Ovary (tissue), 9 donors: ENCODE data around the gene NYAP1. TPM values are rescaled to one million over a fixed set of nuclear protein-coding genes. Genes with fewer than 3 reads are reported as not detected.

Experiments
- DNase-seq, 5 donors: peaks; one replicate each; pipeline ENCODE4 v3.0.0-alpha.2; 2019 to 2020
- H3K27ac ChIP-seq, 2 donors: fragments of 200-600 bp; one replicate each; pipeline versions ENCODE4 v1.5.1 to v1.8.0; 2019 to 2022
- H3K27me3 ChIP-seq: fragments of 200-600 bp; one replicate; pipeline ENCODE4 v1.8.0; 2022
- H3K36me3 ChIP-seq: fragments of 200-600 bp; sonication (generic); one replicate; pipeline ENCODE4 v1.5.1; 2019
- H3K4me1 ChIP-seq: one replicate; pipeline ENCODE4 v1.8.1; 2013; ENCODE audit warnings: mild to moderate bottlenecking, moderate library complexity; ENCODE audit not compliant: insufficient read depth
- H3K4me3 ChIP-seq: fragments of 200-600 bp; sonication (generic); one replicate; pipeline ENCODE4 v1.5.1; 2017
- H3K9me3 ChIP-seq, 2 donors: fragments of 200-600 bp in 1 of 2; sonication (generic) in 1 of 2; one replicate each; pipeline versions ENCODE4 v1.5.1 to v1.8.1; 2013 to 2019; ENCODE audit warnings: mild to moderate bottlenecking in 1 of 2, moderate library complexity in 1 of 2
- EP300 ChIP-seq: sonication (generic); formaldehyde crosslinking; IDR thresholded peaks from one replicate; pipeline ENCODE4 v1.6.1; 2017; ENCODE audit warnings: antibody characterized with exemption
- POLR2A ChIP-seq: fragments of 450-650 bp; IDR thresholded peaks from one replicate; pipeline ENCODE4 v1.6.1; 2017; ENCODE audit warnings: antibody characterized with exemption, mild to moderate bottlenecking, moderate library complexity
- WGBS, 3 donors: extraction: QIAGEN DNeasy Blood & Tissue Kit in 1 of 3; methylation state at CpG; one replicate each; pipeline versions ENCODE4 v1.1.5 to v1.1.7; 2013 to 2017; 5-methylcytosine and 5-hydroxymethylcytosine counted together
- intact Hi-C, 4 donors: fragments of 100-400 bp; cut with DNase I; formaldehyde crosslinking; loops; one replicate each; pipeline versions ENCODE4 v1.11.0 to v1.15.1; 2022 to 2023
- polyA plus RNA-seq, 2 donors: library from polyadenylated mRNA; stranded (reverse); fragments of 200-250 nt in 1 of 2; fragments of 350-450 nt in 1 of 2; fragmentation: Illumina TruSeq in 1 of 2; extraction: RNeasy Lipid Tissue Mini Kit (QIAGEN cat#74804) in 1 of 2; gene quantifications; one replicate each; pipeline ENCODE4 v1.2.3, GENCODE V29; 2013 to 2014
- total RNA-seq, 7 donors: library from RNA; depleted of rRNA in 2 of 7; stranded (reverse); fragments of >200 nt in 2 of 7; fragmentation: NEBNext Ultra II Directional in 3 of 7; extraction: Animal tissue kit (Norgen Biotek cat#: 25700) in 3 of 7; gene quantifications; one replicate each; pipeline versions ENCODE4 v1.1.0 to v1.2.4, GENCODE V29; 2016 to 2023
- TF ChIP-seq, protein P1 (sequence below), 3 donors: fragments of 450-650 bp in 2 of 3; fragments of 200-600 bp in 1 of 3; IDR thresholded peaks; one replicate each; pipeline versions ENCODE4 v1.5.1 to v1.8.0; 2016 to 2022; ENCODE audit warnings: antibody characterized with exemption in 3 of 3, mild to moderate bottlenecking in 1 of 3
- donor health status: DM: no; HTN: no; CAD: no; lungs with moderate emphysema.
- donor health status: DM: no; HTN: no; CAD: no.
- donor health status: Bipolar disorder and iron deficiency.
- donor health status: DM: yes; HTN: yes; CAD: no.
- donor health status: DM: no; HTN: no; CAD: no.
- donor health status: DM: yes; HTN: yes; CAD: no.

The NYAP1 gene
- total and polyA plus RNA-seq, 9 donors: 0.28 to 10.1 (median 6.8) TPM

DNA sequence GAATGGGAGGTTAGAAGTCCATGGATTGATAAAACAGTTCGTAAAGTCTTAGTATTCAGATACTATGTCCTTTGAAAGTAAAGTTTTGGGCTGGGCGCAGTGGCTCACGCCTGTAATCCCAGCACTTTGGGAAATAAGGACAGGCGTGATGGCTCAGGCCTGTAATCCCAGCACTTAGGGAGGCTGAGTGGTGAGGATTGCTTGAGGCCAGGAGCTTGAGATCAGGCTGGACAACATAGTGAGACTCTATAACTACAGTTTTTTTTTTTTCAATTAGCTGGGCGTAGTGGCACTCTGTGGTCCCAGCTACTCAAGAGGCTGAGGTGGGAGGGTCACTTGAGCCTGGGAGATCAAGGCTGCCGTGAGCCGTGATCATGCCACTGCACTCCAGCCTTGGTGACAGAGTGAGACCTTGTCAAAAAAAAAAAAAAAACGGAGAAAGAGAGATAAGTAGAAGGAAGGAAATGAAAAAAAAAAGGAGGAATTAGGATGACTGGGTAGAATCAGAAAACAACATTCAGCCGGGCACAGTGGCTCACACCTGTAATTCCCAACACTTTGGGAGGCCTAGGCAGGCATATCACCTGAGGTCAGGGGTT is 29.6 kb downstream of the NYAP1 start:
- intact Hi-C loops: no loop called here
- TF ChIP-seq, protein P1, sequence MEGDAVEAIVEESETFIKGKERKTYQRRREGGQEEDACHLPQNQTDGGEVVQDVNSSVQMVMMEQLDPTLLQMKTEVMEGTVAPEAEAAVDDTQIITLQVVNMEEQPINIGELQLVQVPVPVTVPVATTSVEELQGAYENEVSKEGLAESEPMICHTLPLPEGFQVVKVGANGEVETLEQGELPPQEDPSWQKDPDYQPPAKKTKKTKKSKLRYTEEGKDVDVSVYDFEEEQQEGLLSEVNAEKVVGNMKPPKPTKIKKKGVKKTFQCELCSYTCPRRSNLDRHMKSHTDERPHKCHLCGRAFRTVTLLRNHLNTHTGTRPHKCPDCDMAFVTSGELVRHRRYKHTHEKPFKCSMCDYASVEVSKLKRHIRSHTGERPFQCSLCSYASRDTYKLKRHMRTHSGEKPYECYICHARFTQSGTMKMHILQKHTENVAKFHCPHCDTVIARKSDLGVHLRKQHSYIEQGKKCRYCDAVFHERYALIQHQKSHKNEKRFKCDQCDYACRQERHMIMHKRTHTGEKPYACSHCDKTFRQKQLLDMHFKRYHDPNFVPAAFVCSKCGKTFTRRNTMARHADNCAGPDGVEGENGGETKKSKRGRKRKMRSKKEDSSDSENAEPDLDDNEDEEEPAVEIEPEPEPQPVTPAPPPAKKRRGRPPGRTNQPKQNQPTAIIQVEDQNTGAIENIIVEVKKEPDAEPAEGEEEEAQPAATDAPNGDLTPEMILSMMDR (IDR thresholded peaks at IDR 0.05): no peak
- TF ChIP-seq POLR2A (no peak), EP300 (no peak)
- H3K4me3 ChIP-seq: no peak overlapping the region
- 87 to 90% (median 88%) methylated on average over 9 of the region's 9 CpGs for WGBS, 3 donors
- DNase-seq: no peak
- no peaks in the 10 kb centered on the region for H3K27me3 ChIP-seq
- no peaks in the 10 kb centered on the region for H3K9me3 ChIP-seq
- no peaks in the 10 kb centered on the region for H3K36me3 ChIP-seq
- no peak overlapping the region for H3K27ac ChIP-seq
- peaks cover 5% of the 10 kb centered on the region for H3K4me1 ChIP-seq

DNA sequence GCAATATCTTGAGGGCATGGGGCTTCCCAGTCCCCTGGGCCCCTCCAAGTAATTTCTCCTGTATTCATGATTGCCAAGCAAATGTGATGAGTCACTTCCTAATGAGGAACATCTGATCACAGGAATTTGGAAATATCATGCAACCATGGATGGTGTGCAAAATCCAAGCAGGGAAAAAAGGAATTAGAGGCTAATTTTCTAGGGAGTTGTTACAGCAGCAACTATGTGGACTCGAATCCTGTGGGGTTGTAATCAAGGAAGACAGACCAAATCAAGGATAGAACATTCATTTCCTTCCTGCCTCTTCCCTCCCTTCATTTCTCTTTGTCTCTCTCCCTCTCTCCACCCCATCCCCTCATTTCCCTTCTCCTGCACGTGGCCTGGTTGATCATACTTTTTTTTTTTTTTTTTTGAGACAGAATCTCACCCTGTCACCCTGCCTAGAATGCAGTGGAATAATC is 31.4 kb downstream of the NYAP1 start:
- TF ChIP-seq EP300 (no peak), POLR2A (no peak)
- TF ChIP-seq, protein P1 (IDR thresholded peaks at IDR 0.05): no peak
- H3K36me3 ChIP-seq: no peaks in the 10 kb centered on the region
- H3K4me3 ChIP-seq: no peak overlapping the region
- intact Hi-C loops: no loop called here
- no peaks in the 10 kb centered on the region for H3K9me3 ChIP-seq
- DNase-seq: no peak
- no peaks in the 10 kb centered on the region for H3K27me3 ChIP-seq
- WGBS, 3 donors: 2 to 8% (median 3%) methylated on average over 2 of the region's 2 CpGs
- H3K4me1 ChIP-seq: peaks cover 2% of the 10 kb centered on the region
- H3K27ac ChIP-seq: no peak overlapping the region

DNA sequence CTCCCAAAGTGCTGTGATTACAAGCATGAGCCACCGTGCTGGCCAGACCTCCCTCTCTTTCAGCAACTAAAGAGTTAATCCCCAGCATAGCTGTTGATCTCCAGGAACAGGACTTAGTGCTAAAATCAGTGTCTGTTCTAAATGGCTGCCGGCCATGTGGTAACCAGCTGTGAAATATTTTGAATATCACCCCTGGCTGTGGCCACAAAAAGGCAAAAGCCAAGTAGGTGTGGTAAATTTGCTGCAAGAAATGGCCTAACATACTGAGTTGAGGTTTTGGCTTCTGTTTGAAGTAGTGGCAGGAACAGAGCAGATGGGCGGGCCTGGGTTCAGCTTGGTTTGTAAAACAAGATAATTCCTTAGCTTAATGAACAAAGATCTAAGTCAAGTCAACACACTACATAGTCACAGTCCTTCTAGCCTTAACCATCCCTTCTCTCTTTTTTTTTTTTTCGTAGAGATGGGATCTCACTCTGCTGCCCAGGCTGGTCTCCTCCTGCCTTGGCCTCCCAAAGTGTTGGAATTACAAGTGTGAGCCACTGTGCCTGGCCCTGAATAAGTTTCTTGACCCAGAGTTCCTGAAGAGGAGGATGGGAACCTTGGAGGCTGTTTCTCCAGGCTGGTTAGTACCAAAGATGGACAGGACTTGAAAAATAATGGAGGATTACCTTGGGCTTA is 32.5 kb downstream of the NYAP1 start:
- Histone ChIP-seq H3K27ac (no peak overlapping the region), H3K4me1 (peaks cover 2% of the 10 kb centered on the region), H3K27me3 (no peaks in the 10 kb centered on the region), H3K36me3 (no peaks in the 10 kb centered on the region), H3K9me3 (no peaks in the 10 kb centered on the region), H3K4me3 (no peak overlapping the region)
- peak in 4 of 5 donors; percentile 33 to 59 (median 40) for DNase-seq
- intact Hi-C loops: no loop called here
- whole genome bisulfite sequencing, 3 donors: 9 to 15% (median 13%) methylated on average over 4 of the region's 4 CpGs
- no peak for TF ChIP-seq EP300
- TF ChIP-seq, protein P1 (IDR thresholded peaks at IDR 0.05): no peak
- no peak for TF ChIP-seq POLR2A

DNA sequence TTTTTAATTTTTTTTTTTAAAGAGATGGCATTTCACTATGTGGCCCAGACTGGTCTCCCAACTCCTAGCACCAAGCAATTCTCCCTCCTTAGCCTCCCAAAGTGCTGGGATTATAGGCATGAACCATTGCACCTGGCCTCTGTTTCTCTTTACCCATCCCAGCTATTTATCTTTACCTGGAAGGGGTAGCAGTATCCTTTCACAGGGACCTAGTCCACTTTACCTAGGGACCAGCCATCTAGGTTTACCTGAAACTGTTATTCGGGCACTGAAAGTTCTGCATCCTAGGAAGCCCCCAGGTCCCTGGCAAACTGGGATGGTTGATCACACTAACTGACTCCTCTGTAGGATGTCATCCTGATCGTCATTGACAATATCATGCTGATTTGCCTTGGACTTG is 33.6 kb downstream of the NYAP1 start:
- intact Hi-C loops: no loop called here
- H3K9me3 ChIP-seq: no peaks in the 10 kb centered on the region
- peaks cover 2% of the 10 kb centered on the region for H3K4me1 ChIP-seq
- H3K4me3 ChIP-seq: no peak overlapping the region
- TF ChIP-seq POLR2A: no peak
- TF ChIP-seq, protein P1 (IDR thresholded peaks at IDR 0.05): no peak
- no peak for TF ChIP-seq EP300
- no peaks in the 10 kb centered on the region for H3K36me3 ChIP-seq
- DNase-seq: no peak
- H3K27ac ChIP-seq: no peak overlapping the region
- H3K27me3 ChIP-seq: no peaks in the 10 kb centered on the region
- WGBS, 3 donors: 72 to 83% (median 73%) methylated on average over 2 of the region's 2 CpGs
